Measurements from ENCODE around the gene AGAP1. TPM values are rescaled to one million over a fixed set of nuclear protein-coding genes. Genes with fewer than 3 reads are reported as not detected.

Gene AGAP1
- total RNA-seq, 2 donors from 2014 or later = 32.8 to 34.7 TPM

GRCh38 chr2:235725841-235726240, 232.0 kb downstream of the AGAP1 start:
- Mint-ChIP-seq H3K27ac (no peak overlapping the region), H3K4me3 (no peak overlapping the region), H3K9me3 (no peaks in the 10 kb centered on the region), H3K4me1 (peaks cover 21% of the 10 kb centered on the region), H3K27me3 (ENCODE audit: insufficient read depth) (no peaks in the 10 kb centered on the region), H3K36me3 (ENCODE audit: low read depth) (no peaks in the 10 kb centered on the region)
- H3K36me3 ChIP-seq (ENCODE audit: control insufficient read depth, insufficient read depth, low read length) = no peaks in the 10 kb centered on the region
- no peak for TF ChIP-seq CTCF (conservative IDR thresholded peaks at IDR 0.05)
- 89 to 96% methylated on average over 2 to 4 of the region's 4 CpGs for WGBS, 2 experiments (ENCODE audit: insufficient coverage in 1 of 2, insufficient read length in 1 of 2)
- H3K27ac ChIP-seq (ENCODE audit: low read depth, low read length) = no peak overlapping the region
- H3K9ac ChIP-seq (ENCODE audit: extremely low read depth, low read length, poor library complexity, severe bottlenecking) = no peak overlapping the region
- DNase-seq = no peak
- H3K4me3 ChIP-seq (ENCODE audit: low read length) = no peak overlapping the region
- peaks cover 8% of the 10 kb centered on the region for H3K4me1 ChIP-seq (ENCODE audit: control insufficient read depth, insufficient read depth, low read length)
- H3K9me3 ChIP-seq (ENCODE audit: control insufficient read depth, low read length) = no peaks in the 10 kb centered on the region
- H3K27me3 ChIP-seq (ENCODE audit: control insufficient read depth, insufficient read depth, low read length, poor library complexity, severe bottlenecking) = no peaks in the 10 kb centered on the region

GRCh38 chr2:235726554-235726953, 232.7 kb downstream of the AGAP1 start:
- Mint-ChIP-seq H3K27ac (no peak overlapping the region), H3K4me3 (no peak overlapping the region), H3K4me1 (peaks cover 29% of the 10 kb centered on the region), H3K36me3 (ENCODE audit: low read depth) (no peaks in the 10 kb centered on the region), H3K9me3 (no peaks in the 10 kb centered on the region), H3K27me3 (ENCODE audit: insufficient read depth) (no peaks in the 10 kb centered on the region)
- H3K9ac ChIP-seq (ENCODE audit: extremely low read depth, low read length, poor library complexity, severe bottlenecking) = no peak overlapping the region
- H3K27ac ChIP-seq (ENCODE audit: low read depth, low read length) = no peak overlapping the region
- H3K27me3 ChIP-seq (ENCODE audit: control insufficient read depth, insufficient read depth, low read length, poor library complexity, severe bottlenecking) = no peaks in the 10 kb centered on the region
- no peak for DNase-seq
- WGBS, 2 experiments (ENCODE audit: insufficient coverage in 1 of 2, insufficient read length in 1 of 2) = 97 to 100% methylated on average over 5 of the region's 5 CpGs
- H3K9me3 ChIP-seq (ENCODE audit: control insufficient read depth, low read length) = no peaks in the 10 kb centered on the region
- no peak overlapping the region for H3K4me3 ChIP-seq (ENCODE audit: low read length)
- TF ChIP-seq CTCF (conservative IDR thresholded peaks at IDR 0.05) = no peak
- H3K36me3 ChIP-seq (ENCODE audit: control insufficient read depth, insufficient read depth, low read length) = no peaks in the 10 kb centered on the region
- peaks cover 15% of the 10 kb centered on the region for H3K4me1 ChIP-seq (ENCODE audit: control insufficient read depth, insufficient read depth, low read length)

- Mint-ChIP-seq H3K4me1 (peaks cover 35% of the 10 kb centered on the region), H3K4me3 (no peak overlapping the region), H3K27ac (no peak overlapping the region), H3K9me3 (no peaks in the 10 kb centered on the region), H3K27me3 (ENCODE audit: insufficient read depth) (no peaks in the 10 kb centered on the region), H3K36me3 (ENCODE audit: low read depth) (no peaks in the 10 kb centered on the region)
- Histone ChIP-seq H3K36me3 (ENCODE audit: control insufficient read depth, insufficient read depth, low read length) (no peaks in the 10 kb centered on the region), H3K4me1 (ENCODE audit: control insufficient read depth, insufficient read depth, low read length) (peaks cover 19% of the 10 kb centered on the region), H3K9me3 (ENCODE audit: control insufficient read depth, low read length) (no peaks in the 10 kb centered on the region), H3K4me3 (ENCODE audit: low read length) (no peak overlapping the region), H3K27me3 (ENCODE audit: control insufficient read depth, insufficient read depth, low read length, poor library complexity, severe bottlenecking) (no peaks in the 10 kb centered on the region), H3K27ac (ENCODE audit: low read depth, low read length) (no peak overlapping the region), H3K9ac (ENCODE audit: extremely low read depth, low read length, poor library complexity, severe bottlenecking) (no peak overlapping the region)
- no peak for TF ChIP-seq CTCF (conservative IDR thresholded peaks at IDR 0.05)
- no peak for DNase-seq
- WGBS, 2 experiments (ENCODE audit: insufficient coverage in 1 of 2, insufficient read length in 1 of 2) = 87 to 97% methylated on average over 2 to 5 of the region's 5 CpGs
Measured at GRCh38 chr2:235727174-235727573, 233.3 kb downstream of the AGAP1 start.

Measured in endodermal cell (in vitro differentiated cells).